Mucosa of descending colon (tissue), 3 donors: ENCODE data around the gene GLI3. TPM values are rescaled to one million over a fixed set of nuclear protein-coding genes. Genes with fewer than 3 reads are reported as not detected.

Experiments used
- ATAC-seq: fragments of 200-7000 bp; cut with Tn5 transposase; one replicate; pipeline ENCODE4 v1.9.1; 2020; ENCODE audit warnings: mild to moderate bottlenecking, moderate library complexity
- DNase-seq, 3 donors: peaks; one replicate each; pipeline ENCODE4 v3.0.0-alpha.2; 2020
- H3K36me3 ChIP-seq: fragments of 200-600 bp; one replicate; pipeline ENCODE4 v1.8.0; 2021; ENCODE audit warnings: low read depth, mild to moderate bottlenecking
- H3K4me1 ChIP-seq: fragments of 200-600 bp; one replicate; pipeline ENCODE4 v1.8.0; 2021; ENCODE audit warnings: low read depth, mild to moderate bottlenecking
- H3K4me3 ChIP-seq: fragments of 200-600 bp; one replicate; pipeline ENCODE4 v1.8.0; 2021; ENCODE audit warnings: mild to moderate bottlenecking
- H3K9me3 ChIP-seq: fragments of 200-600 bp; one replicate; pipeline ENCODE4 v1.8.0; 2021; ENCODE audit warnings: mild to moderate bottlenecking
- CTCF ChIP-seq: fragments of 200-600 bp; IDR thresholded peaks from one replicate; pipeline ENCODE4 v1.8.0; 2022; ENCODE audit warnings: antibody characterized with exemption, mild to moderate bottlenecking
- intact Hi-C, 2 donors: fragments of 100-400 bp; cut with DNase I in 1 of 2; cut with micrococcal nuclease in 1 of 2; formaldehyde crosslinking; loops; one replicate each; pipeline versions ENCODE4 v1.11.0 to v1.11.1; 2022; cut with DNase I, micrococcal nuclease
- total RNA-seq, 3 donors: library from RNA; stranded (reverse); fragmentation: NEBNext Ultra II Directional in 2 of 3; extraction: Animal tissue kit (Norgen Biotek cat#: 25700) in 2 of 3; gene quantifications; one replicate each; pipeline versions ENCODE4 v1.2.1 to v1.2.4, GENCODE V29; 2021 to 2023
- donor health status: DM: no; HTN: no; CAD: no; lungs with moderate emphysema.
- donor health status: DM: no; HTN: no; CAD: no.
- donor health status: DM: no; HTN: yes; CAD: no.

Gene GLI3
- total RNA-seq, 3 donors from 2014 or later: 3.0 to 56.3 (median 8.8) TPM

GRCh38 chr7:42272793-42273665 is 36.0 kb upstream of the GLI3 start:
- DNase-seq (peak in 1 of 3 donors; percentile 1), ATAC-seq (no peak)
- Histone ChIP-seq H3K9me3 (no peaks in the 10 kb centered on the region), H3K36me3 (no peaks in the 10 kb centered on the region), H3K4me1 (no peaks in the 10 kb centered on the region), H3K4me3 (no peak overlapping the region)
- no peak for TF ChIP-seq CTCF
- intact Hi-C loops: no loop called here

DNA sequence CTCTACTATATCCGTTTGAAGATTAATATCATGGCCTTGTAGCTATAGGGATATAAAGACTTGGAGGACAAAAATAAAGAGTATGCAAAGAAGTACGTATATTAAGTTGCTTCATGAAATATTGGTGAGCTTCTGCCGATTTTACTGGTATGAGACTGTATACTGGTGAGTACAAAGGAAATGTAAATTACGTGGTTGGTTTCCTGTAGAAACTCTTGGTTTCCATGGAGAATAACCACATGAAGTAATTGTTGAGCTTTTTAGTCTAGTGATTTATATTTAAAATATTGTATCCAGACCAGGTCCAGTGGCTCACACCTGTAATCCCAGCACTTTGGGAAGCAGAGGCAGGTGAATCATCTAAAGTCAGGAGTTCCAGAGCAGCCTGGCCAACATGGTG is 32.2 kb upstream of the GLI3 start:
- no peak for ATAC-seq
- no peak overlapping the region for H3K4me3 ChIP-seq
- no peaks in the 10 kb centered on the region for H3K9me3 ChIP-seq
- no peak for TF ChIP-seq CTCF
- DNase-seq: no peak
- no peaks in the 10 kb centered on the region for H3K4me1 ChIP-seq
- intact Hi-C loops: no loop called here
- H3K36me3 ChIP-seq: no peaks in the 10 kb centered on the region

- no peak for ATAC-seq
Observed at GRCh38 chr7:42264702-42265101, 27.7 kb upstream of the GLI3 start.

DNA sequence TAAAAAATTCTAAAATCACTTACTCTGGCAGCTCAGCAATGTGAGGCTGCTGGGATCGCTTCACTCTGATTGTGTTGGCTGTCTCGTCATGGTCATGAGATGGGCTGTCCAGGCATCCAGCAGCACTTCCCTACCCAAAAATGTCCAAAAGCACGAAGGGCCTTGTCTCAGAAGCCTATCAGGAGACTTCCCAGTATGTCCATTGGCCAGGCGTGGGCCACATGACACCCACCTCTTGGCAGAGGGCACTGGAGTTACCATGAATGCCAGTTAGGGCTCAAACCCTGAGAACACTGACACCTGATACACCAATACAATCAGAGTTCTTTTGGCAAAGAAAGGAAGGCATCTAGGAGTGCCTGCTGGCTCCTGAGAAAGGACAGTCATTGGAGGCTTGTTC is 27.0 kb upstream of the GLI3 start:
- no peaks in the 10 kb centered on the region for H3K9me3 ChIP-seq
- H3K4me3 ChIP-seq: no peak overlapping the region
- H3K36me3 ChIP-seq: no peaks in the 10 kb centered on the region
- TF ChIP-seq CTCF: no peak
- H3K4me1 ChIP-seq: no peaks in the 10 kb centered on the region
- ATAC-seq (no peak), DNase-seq (no peak)
- intact Hi-C loops: no loop called here

More at GRCh38 chr7:42264702-42265101, 27.7 kb upstream of the GLI3 start:
- no peak for DNase-seq
- H3K4me1 ChIP-seq: no peaks in the 10 kb centered on the region
- no peak for TF ChIP-seq CTCF
- no peaks in the 10 kb centered on the region for H3K9me3 ChIP-seq
- H3K36me3 ChIP-seq: no peaks in the 10 kb centered on the region
- no peak overlapping the region for H3K4me3 ChIP-seq
- intact Hi-C loops: no loop called here

- no peak for TF ChIP-seq CTCF
- DNase-seq: no peak
- no peak for ATAC-seq
Observed at GRCh38 chr7:42262964-42263363, 26.0 kb upstream of the GLI3 start.

More at GRCh38 chr7:42262964-42263363, 26.0 kb upstream of the GLI3 start:
- Histone ChIP-seq H3K4me1 (no peaks in the 10 kb centered on the region), H3K36me3 (no peaks in the 10 kb centered on the region), H3K9me3 (no peaks in the 10 kb centered on the region), H3K4me3 (no peak overlapping the region)
- intact Hi-C loops: no loop called here
